GM12878 (cell line): ENCODE measurements around the gene RBPMS2. TPM values are rescaled to one million over a fixed set of nuclear protein-coding genes. Genes with fewer than 3 reads are reported as not detected.

Experiments
- ATAC-seq: fragments of 200-7000 bp; cut with Tn5 transposase; 3 replicates; pipeline ENCODE4 v1.9.1; 2020; ENCODE audit warnings: mild to moderate bottlenecking, moderate library complexity
- BruUV-seq: library from RNA; stranded (reverse); fragments of 400-500 nt; replicated peaks from 2 replicates; lab custom pipeline; 2021; lab: Mats Ljungman, UMichigan
- CTCF ChIA-PET: fragments of 300-600 bp; sonication (Branson Sonifier 250); formaldehyde crosslinking; extraction: SDS; loops from one replicate; lab custom pipeline; 2021; ENCODE audit warnings: inconsistent platforms; lab: Yijun Ruan, JAX
- POLR2A ChIA-PET: fragments of 350-600 bp; formaldehyde crosslinking; extraction: SDS; loops from one replicate; lab custom pipeline; 2021; ENCODE audit warnings: inconsistent platforms; lab: Charles Lee
- RAD21 ChIA-PET: fragments of 300-600 bp; sonication (Branson Sonifier 250); formaldehyde crosslinking; loops from one replicate; lab custom pipeline; 2023; ENCODE audit warnings: antibody characterized with exemption; ENCODE audit not compliant: unreplicated experiment; lab: Charles Lee
- SMC1A ChIA-PET: fragments of 300-600 bp; sonication (Branson Sonifier 250); formaldehyde crosslinking; loops from one replicate; lab custom pipeline; 2023; ENCODE audit not compliant: unreplicated experiment, uncharacterized antibody; lab: Charles Lee
- DNase-seq: peaks from one replicate; pipeline ENCODE4 v3.0.0-alpha.2; 2011; ENCODE audit warnings: low read depth, low spot score
- FAIRE-seq: peaks from 3 replicates; lab custom pipeline; 2011; peaks lifted over from hg19 to GRCh38; lab: Jason Lieb, UNC
- H2AFZ ChIP-seq: 2 replicates; pipeline ENCODE4 v1.6.0; 2011; ENCODE audit warnings: low read depth, low read length, control low read depth; ENCODE audit not compliant: control insufficient read depth
- H3K27ac ChIP-seq: 2 replicates; pipeline ENCODE4 v1.5.1; 2011; ENCODE audit warnings: control low read depth; ENCODE audit not compliant: control insufficient read depth, insufficient read depth
- H3K27me3 ChIP-seq, 2 experiments: replicated peaks in 1 of 2; 2 replicates each; pipeline versions ENCODE4 v1.6.0 to v1.6.1; 2011; ENCODE audit warnings: low read length in 1 of 2; ENCODE audit not compliant: control insufficient read depth in 2 of 2, insufficient read depth in 2 of 2
- H3K36me3 ChIP-seq, 2 experiments: 2 replicates each; pipeline ENCODE4 v1.5.1; 2011; ENCODE audit warnings: low read length in 1 of 2; ENCODE audit not compliant: control insufficient read depth in 2 of 2, insufficient read depth in 2 of 2
- H3K4me1 ChIP-seq: 2 replicates; pipeline ENCODE4 v1.6.1; 2011; ENCODE audit warnings: mild to moderate bottlenecking, low read length, moderate library complexity, mixed read lengths; ENCODE audit not compliant: control insufficient read depth, insufficient read depth
- H3K4me2 ChIP-seq: 2 replicates; pipeline ENCODE4 v1.6.0; 2011; ENCODE audit warnings: control low read depth; ENCODE audit not compliant: control insufficient read depth, insufficient read depth
- H3K4me3 ChIP-seq: fragments of 200-600 bp; sonication (generic); 2 replicates; pipeline ENCODE4 v1.5.1; 2016
- H3K79me2 ChIP-seq: 2 replicates; pipeline ENCODE4 v1.6.0; 2011; ENCODE audit warnings: low read length; ENCODE audit not compliant: control insufficient read depth, insufficient read depth
- H3K9ac ChIP-seq: 2 replicates; pipeline ENCODE4 v1.8.0; 2011; ENCODE audit warnings: low read length, control low read depth, mixed read lengths; ENCODE audit not compliant: control insufficient read depth, insufficient read depth
- H3K9me3 ChIP-seq: replicated peaks from 3 replicates; pipeline ENCODE4 v1.5.1; 2011; ENCODE audit warnings: mild to moderate bottlenecking, low read length; ENCODE audit not compliant: control insufficient read depth, insufficient read depth
- H4K20me1 ChIP-seq: 2 replicates; pipeline ENCODE4 v1.6.0; 2011; ENCODE audit not compliant: control insufficient read depth, insufficient read depth
- BHLHE40 ChIP-seq, 2 experiments: fragments of 450-650 bp in 1 of 2; IDR thresholded peaks; 2 replicates each; pipeline ENCODE4 v1.6.1; 2011 to 2017; ENCODE audit warnings: low read depth in 2 of 2, borderline replicate concordance in 1 of 2, improper control_type of control experiment in 1 of 2, low read length in 1 of 2, mild to moderate bottlenecking in 1 of 2
- CBX5 ChIP-seq: sonication (generic); IDR thresholded peaks from 2 replicates; pipeline ENCODE4 v1.6.1; 2016; ENCODE audit warnings: low read depth, moderate library complexity, mild to moderate bottlenecking, inconsistent platforms
- FOXM1 ChIP-seq: IDR thresholded peaks from 2 replicates; pipeline ENCODE4 v1.6.1; 2012; ENCODE audit warnings: low read depth, mild to moderate bottlenecking, inconsistent platforms, low read length, moderate library complexity
- KAT2A ChIP-seq: conservative IDR thresholded peaks from 2 replicates; pipeline ENCODE4 v1.6.1; 2011; ENCODE audit warnings: low read depth, low read length; ENCODE audit not compliant: control insufficient read depth
- KLF5 ChIP-seq: fragments of 450-650 bp; IDR thresholded peaks from 2 replicates; pipeline ENCODE4 v1.6.1; 2014; ENCODE audit warnings: mild to moderate bottlenecking; ENCODE audit not compliant: partially characterized antibody
- LARP7 ChIP-seq: fragments of 450-650 bp; IDR thresholded peaks from 2 replicates; pipeline ENCODE4 v1.6.1; 2017; ENCODE audit warnings: mild to moderate bottlenecking
- MTA2 ChIP-seq: fragments of 450-650 bp; IDR thresholded peaks from 2 replicates; pipeline ENCODE4 v1.6.1; 2016; ENCODE audit warnings: low read depth, mild to moderate bottlenecking, moderate library complexity
- NRF1 ChIP-seq: conservative IDR thresholded peaks from 2 replicates; pipeline ENCODE4 v1.6.1; 2011; ENCODE audit warnings: mild to moderate bottlenecking, low read depth, low read length, improper control_type of control experiment
- RAD51 ChIP-seq: fragments of 450-650 bp; IDR thresholded peaks from 2 replicates; pipeline ENCODE4 v1.6.1; 2016; ENCODE audit warnings: moderate library complexity, mild to moderate bottlenecking, inconsistent platforms
- TAF1 ChIP-seq: IDR thresholded peaks from 2 replicates; pipeline ENCODE4 v1.6.1; 2011; ENCODE audit warnings: mild to moderate bottlenecking, low read depth, low read length, borderline replicate concordance
- WGBS: methylation state at CpG from one replicate; pipeline ENCODE4 v1.1.6; 2016; ENCODE audit warnings: low lambda C conversion rate; ENCODE audit not compliant: insufficient replicate concordance, insufficient coverage; ENCODE audit errors: missing lambda C conversion rate; 5-methylcytosine and 5-hydroxymethylcytosine counted together
- in situ Hi-C: fragments of 300-500 bp; cut with MboI; formaldehyde crosslinking; loops from 9 replicates; pipeline ENCODE4 v1.14.3; 2018; ENCODE audit warnings: mixed read lengths
- intact Hi-C: fragments of 100-400 bp; cut with micrococcal nuclease; formaldehyde crosslinking; loops from one replicate; pipeline ENCODE4 v1.14.2; 2022; ENCODE audit not compliant: unreplicated experiment
- polyA plus RNA-seq, 11 experiments: library from polyadenylated mRNA; depleted of rRNA in 4 of 11; unstranded in 6 of 11; stranded (reverse) in 5 of 11; fragments of >200 nt; fragmentation: Nextera tagmentation in 4 of 11; fragmentation: Illumina TruSeq in 1 of 11; extraction: Ambion mirVana in 4 of 11; extraction: Trizol in 1 of 11; gene quantifications; 1 replicate in 1 of 11; 2 replicates in 10 of 11; pipeline versions ENCODE4 v1.2.1 to v1.2.3, GENCODE V29; 2011 to 2016; ENCODE audit warnings: inconsistent platforms in 2 of 11, missing spikeins in 2 of 11, low read depth in 1 of 11
- total RNA-seq, 4 experiments: library from RNA; depleted of rRNA in 3 of 4; stranded (reverse); fragments of >200 nt in 3 of 4; fragmentation: Illumina TruSeq in 1 of 4; extraction: Trizol in 1 of 4; gene quantifications; 2 replicates each; pipeline versions ENCODE4 v1.2.1 to v1.2.3, GENCODE V29; 2013 to 2021
- TF ChIP-seq, protein P1 (sequence below): IDR thresholded peaks from 2 replicates; pipeline ENCODE4 v1.6.1; 2012; ENCODE audit warnings: low read depth, low read length, improper control_type of control experiment
- TF ChIP-seq, protein P2 (sequence below): fragments of 450-650 bp; IDR thresholded peaks from 2 replicates; pipeline ENCODE4 v1.6.1; 2018; ENCODE audit warnings: mild to moderate bottlenecking, low read depth, moderate library complexity; ENCODE audit not compliant: partially characterized antibody
- TF ChIP-seq, protein P3 (sequence below): IDR thresholded peaks from 2 replicates; pipeline ENCODE4 v1.6.1; 2011; ENCODE audit warnings: borderline replicate concordance, low read depth, mild to moderate bottlenecking, moderate library complexity, mixed read lengths, low read length; ENCODE audit not compliant: insufficient read depth; ENCODE audit errors: extremely low read length
- TF ChIP-seq, protein P4 (sequence below): fragments of 450-650 bp; IDR thresholded peaks from 2 replicates; pipeline ENCODE4 v1.6.1; 2016; ENCODE audit warnings: mild to moderate bottlenecking

RBPMS2 gene
- total and polyA plus RNA-seq, 10 of the 15 experiments (the other 5 are each of a cell fraction or from before 2014, with no cell fraction given) = 0.06 to 0.31 (median 0.19) TPM; not detected in 3

DNA sequence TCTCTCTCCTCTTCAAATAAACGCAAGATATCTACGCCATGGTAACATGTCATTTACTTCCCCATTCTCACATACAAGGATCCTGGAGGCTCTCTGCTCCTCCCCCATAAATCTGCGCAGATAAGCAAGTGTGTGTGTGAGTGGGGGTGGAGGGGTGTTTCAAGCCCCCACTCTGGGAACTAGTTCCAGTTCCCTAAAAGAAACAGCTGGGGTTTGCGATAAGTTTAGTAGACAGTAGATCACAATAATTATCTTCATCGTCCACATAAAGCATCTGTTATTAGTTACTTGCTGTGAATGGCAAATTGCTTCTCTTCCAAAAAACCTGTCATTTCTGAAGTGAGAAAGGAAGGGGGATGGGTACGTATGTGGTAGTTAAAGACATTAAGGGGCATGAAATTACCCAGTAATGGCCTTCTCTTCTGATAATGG, 79.8 kb downstream of the RBPMS2 start (continued):
- TF ChIP-seq NRF1 = no peak
- no peak for TF ChIP-seq LARP7
- 0 out of 2 replicates have a peak, but pooled peaks have one; percentile 58 for TF ChIP-seq MTA2
- no peak for TF ChIP-seq CBX5
- TF ChIP-seq, all 136 proteins: peak for 20

DNA sequence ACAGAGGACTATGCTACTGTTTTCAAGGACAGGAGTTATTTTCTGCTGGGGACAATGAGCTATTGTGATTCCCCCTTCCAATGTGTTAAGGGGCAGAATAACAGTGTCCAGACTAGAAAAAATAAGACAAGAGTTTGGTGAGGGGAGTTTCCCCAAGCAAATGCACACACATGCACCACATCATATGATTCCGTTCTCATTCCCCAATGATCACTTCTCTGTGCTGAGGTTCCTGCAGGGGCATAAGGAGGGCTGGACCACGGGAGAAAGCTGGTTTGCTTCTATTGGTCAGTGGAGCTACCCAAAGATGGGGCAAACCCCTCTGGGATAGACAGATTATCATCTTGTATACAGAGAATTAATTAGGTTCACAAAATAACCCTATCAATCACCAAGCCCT, 80.6 kb downstream of the RBPMS2 start:
- no peak overlapping the region for H2AFZ ChIP-seq
- peaks cover 3 to 15% of the 10 kb centered on the region in 2 experiments; a peak in 3 of 4 replicates for H3K36me3 ChIP-seq
- ATAC-seq (no peak), DNase-seq (no peak), FAIRE-seq (no peak)
- H3K4me2 ChIP-seq = peak overlapping the region; percentile 41; the same call in 1 of the 2 replicates
- BruUV-seq = TSS peak; percentile 4
- H3K4me3 ChIP-seq = peak overlapping the region; percentile 13; the same call in 1 of the 2 replicates
- no peak overlapping the region for H3K9ac ChIP-seq
- no peaks in the 10 kb centered on the region for H3K27me3 ChIP-seq
- SMC1A ChIA-PET = interaction anchor here (0.6 to 4.0 kb wide), 16 partner anchors 8 to 605 kb away, joined by 3 to 25 read pairs (median 4); no protein-coding TSS in a partner anchor
- H3K79me2 ChIP-seq = peaks cover 41% of the 10 kb centered on the region
- CTCF ChIA-PET = interaction anchor here (0.6 to 15.4 kb wide), 13 partner anchors 8 to 487 kb away, joined by 3 to 267 read pairs (median 5); no protein-coding TSS in a partner anchor
- H3K4me1 ChIP-seq = peaks cover 31% of the 10 kb centered on the region
- POLR2A ChIA-PET = interaction anchor here (0.6 to 2.1 kb wide), 5 partner anchors 9 to 188 kb away, joined by 3 to 7 read pairs (median 5); no protein-coding TSS in a partner anchor
- in situ Hi-C loops = no loop called here
- no peaks in the 10 kb centered on the region for H3K9me3 ChIP-seq
- RAD21 ChIA-PET = interaction anchor here (1.1 to 1.7 kb wide), 7 partner anchors 8 to 75 kb away, joined by 3 to 9 read pairs (median 4); no protein-coding TSS in a partner anchor
- H4K20me1 ChIP-seq = peaks cover under 1% of the 10 kb centered on the region; the same call in 1 of the 2 replicates
- intact Hi-C loops = no loop called here
- H3K27ac ChIP-seq = no peak overlapping the region
- WGBS = 98% methylated on average over 2 of the region's 2 CpGs
- TF ChIP-seq RAD51 (no peak), KLF5 (no peak), TAF1 (no peak), BHLHE40 (IDR thresholded peaks at IDR 0.05; ENCODE audit: borderline replicate concordance in 1 of 2, low read depth in 2 of 2, low read length in 1 of 2) (no peak), FOXM1 (no peak), KAT2A (no peak)
- TF ChIP-seq, protein P1, sequence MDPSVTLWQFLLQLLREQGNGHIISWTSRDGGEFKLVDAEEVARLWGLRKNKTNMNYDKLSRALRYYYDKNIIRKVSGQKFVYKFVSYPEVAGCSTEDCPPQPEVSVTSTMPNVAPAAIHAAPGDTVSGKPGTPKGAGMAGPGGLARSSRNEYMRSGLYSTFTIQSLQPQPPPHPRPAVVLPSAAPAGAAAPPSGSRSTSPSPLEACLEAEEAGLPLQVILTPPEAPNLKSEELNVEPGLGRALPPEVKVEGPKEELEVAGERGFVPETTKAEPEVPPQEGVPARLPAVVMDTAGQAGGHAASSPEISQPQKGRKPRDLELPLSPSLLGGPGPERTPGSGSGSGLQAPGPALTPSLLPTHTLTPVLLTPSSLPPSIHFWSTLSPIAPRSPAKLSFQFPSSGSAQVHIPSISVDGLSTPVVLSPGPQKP = no peak
- TF ChIP-seq, protein P2, sequence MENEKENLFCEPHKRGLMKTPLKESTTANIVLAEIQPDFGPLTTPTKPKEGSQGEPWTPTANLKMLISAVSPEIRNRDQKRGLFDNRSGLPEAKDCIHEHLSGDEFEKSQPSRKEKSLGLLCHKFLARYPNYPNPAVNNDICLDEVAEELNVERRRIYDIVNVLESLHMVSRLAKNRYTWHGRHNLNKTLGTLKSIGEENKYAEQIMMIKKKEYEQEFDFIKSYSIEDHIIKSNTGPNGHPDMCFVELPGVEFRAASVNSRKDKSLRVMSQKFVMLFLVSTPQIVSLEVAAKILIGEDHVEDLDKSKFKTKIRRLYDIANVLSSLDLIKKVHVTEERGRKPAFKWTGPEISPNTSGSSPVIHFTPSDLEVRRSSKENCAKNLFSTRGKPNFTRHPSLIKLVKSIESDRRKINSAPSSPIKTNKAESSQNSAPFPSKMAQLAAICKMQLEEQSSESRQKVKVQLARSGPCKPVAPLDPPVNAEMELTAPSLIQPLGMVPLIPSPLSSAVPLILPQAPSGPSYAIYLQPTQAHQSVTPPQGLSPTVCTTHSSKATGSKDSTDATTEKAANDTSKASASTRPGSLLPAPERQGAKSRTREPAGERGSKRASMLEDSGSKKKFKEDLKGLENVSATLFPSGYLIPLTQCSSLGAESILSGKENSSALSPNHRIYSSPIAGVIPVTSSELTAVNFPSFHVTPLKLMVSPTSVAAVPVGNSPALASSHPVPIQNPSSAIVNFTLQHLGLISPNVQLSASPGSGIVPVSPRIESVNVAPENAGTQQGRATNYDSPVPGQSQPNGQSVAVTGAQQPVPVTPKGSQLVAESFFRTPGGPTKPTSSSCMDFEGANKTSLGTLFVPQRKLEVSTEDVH = no peak
- TF ChIP-seq, protein P3, sequence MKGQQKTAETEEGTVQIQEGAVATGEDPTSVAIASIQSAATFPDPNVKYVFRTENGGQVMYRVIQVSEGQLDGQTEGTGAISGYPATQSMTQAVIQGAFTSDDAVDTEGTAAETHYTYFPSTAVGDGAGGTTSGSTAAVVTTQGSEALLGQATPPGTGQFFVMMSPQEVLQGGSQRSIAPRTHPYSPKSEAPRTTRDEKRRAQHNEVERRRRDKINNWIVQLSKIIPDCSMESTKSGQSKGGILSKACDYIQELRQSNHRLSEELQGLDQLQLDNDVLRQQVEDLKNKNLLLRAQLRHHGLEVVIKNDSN = no peak
- TF ChIP-seq, protein P4, sequence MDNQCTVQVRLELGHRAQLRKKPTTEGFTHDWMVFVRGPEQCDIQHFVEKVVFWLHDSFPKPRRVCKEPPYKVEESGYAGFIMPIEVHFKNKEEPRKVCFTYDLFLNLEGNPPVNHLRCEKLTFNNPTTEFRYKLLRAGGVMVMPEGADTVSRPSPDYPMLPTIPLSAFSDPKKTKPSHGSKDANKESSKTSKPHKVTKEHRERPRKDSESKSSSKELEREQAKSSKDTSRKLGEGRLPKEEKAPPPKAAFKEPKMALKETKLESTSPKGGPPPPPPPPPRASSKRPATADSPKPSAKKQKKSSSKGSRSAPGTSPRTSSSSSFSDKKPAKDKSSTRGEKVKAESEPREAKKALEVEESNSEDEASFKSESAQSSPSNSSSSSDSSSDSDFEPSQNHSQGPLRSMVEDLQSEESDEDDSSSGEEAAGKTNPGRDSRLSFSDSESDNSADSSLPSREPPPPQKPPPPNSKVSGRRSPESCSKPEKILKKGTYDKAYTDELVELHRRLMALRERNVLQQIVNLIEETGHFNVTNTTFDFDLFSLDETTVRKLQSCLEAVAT = no peak
